GM19372 (cell line): ENCODE results near the gene NXPH4.

Experiments
- ATAC-seq: cut with Tn5 transposase; IDR thresholded peaks from one replicate; pipeline ENCODE4 v1.9.1; 2021; ENCODE audit warnings: mild to moderate bottlenecking, low read depth, moderate library complexity; ENCODE audit not compliant: unreplicated experiment

NXPH4 gene

GRCh38 chr12:57240066-57240921, 23.7 kb downstream of the NXPH4 start:
- no peak for ATAC-seq

DNA sequence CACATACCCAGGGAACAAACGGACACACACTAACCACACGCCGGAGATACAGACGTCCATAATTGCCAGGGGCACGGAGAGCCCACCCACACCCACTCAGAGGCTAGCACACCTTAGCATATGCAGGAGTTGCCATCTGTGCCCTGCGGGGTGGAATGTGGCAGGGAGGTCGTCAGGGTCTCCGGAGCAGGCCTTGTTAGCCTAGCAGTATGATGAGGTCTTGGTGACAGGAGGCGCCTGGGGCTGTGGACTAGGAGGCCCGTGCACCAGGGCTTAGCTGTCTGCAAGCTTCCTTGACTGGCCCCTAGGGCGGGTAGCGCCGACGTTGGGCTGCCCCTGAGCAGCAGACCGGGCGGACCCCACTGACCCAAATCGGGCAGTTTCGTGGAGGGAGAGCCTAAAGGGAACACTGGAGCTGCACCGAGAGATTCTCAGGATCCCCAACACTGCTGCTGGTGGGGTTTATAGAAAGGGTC, 24.4 kb downstream of the NXPH4 start:
- ATAC-seq = no peak

DNA sequence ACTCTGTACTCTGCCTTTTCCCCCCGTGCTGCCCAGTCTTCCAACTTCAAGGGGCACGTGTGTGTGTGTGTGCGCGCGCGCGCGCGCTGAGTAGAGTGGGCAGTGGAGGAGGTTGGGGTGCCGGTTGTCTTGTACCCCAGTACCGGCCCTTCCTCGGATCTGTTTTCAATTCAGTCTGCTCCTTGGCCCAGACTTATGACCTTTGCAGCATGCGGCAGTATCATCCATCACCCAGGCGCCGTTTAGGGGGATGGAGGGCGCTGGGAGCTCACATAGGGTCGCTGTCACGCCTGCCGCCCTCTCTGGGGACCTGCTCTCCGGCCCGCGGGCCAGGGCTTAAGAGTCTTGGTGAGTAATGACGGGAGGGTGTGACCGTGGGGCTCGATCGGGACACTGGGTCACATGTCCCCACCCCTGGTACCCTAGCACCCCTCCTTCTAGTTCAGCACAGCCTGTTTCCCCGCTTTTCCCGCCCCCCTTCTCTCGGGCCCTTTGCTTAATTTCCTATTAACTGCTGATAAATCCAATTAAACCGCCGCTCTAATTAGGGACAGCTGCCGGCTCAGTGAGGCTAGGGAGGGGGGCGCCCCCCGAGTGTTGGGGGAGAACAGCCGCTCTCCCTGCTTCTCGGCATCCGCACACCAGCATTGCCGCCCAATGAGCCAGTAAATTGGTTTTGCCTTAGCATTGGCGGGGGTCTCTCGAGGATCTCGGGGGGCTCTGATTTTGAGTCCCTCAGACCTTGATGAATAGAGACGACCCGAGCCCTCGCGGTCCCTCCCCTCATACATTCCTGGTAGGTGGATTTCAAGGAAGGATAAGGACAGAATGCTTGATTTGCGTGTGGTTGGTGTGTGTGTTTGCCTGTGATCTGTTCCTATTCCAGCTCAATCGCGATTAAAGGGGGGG, 25.1 kb downstream of the NXPH4 start:
- no peak for ATAC-seq

GRCh38 chr12:57242329-57242690, 25.7 kb downstream of the NXPH4 start:
- no peak for ATAC-seq

GRCh38 chr12:57242691-57243454, 26.3 kb downstream of the NXPH4 start:
- peak; percentile 33 for ATAC-seq

- ATAC-seq = no peak
Measured at GRCh38 chr12:57243521-57244311, 27.1 kb downstream of the NXPH4 start.

DNA sequence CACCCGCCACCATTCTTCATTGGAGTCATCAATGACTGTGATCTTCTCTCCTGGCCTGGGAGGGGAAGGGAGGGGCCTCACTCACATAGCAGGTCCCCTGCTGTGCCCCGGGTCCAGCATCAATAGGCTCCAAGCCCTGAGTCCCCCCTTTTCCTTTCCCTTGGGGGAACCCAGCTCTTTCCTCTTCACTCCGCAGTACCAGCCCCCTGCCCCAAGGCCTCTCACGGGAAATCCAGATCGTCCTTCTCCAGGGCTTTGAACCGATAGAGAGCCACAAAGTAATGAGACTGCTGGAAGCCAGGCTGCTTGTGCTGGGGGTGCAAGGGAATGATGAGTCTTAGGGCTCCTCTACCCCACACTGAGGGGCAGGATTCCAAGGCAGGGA, 27.7 kb downstream of the NXPH4 start:
- no peak for ATAC-seq

- no peak for ATAC-seq
Measured at GRCh38 chr12:57247041-57247440, 30.4 kb downstream of the NXPH4 start.

DNA sequence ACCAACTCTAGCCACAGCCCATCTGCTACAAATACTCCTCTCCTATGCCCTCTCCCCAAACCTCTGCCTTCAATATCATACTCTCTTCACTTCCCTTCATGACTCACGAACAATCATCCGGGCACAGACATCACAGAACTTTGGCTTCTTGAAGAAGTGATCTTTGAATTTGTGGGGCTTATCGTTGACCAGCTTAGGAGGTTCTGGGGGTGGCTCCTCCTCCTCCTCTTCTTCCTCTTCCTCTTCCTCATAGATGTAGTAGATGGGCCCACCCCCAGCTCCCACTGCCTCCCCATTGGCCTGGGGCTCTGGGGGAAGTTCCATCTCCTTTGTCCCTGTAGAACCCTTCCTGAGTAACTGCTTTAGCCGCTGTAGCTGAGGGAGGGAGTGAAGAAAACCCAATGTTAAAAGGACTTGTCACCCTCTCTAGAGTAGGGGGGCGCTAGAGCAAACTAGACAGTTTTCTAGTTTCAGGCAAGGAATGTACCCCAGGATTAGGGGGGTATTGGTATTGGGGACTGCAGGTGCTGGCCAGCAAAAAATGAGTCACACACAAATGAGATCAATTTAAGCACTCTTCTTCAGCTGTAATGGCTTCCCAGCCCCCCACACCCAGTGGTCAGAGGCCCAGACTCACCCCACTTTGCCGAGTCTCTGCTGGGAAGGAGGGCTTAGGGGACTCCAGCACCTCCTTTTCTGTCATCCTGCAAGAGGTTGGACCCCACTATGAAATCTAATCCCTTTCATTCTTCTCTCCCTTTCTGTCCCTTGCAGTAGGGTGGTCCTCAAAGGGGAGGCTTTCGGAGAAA, 32.5 kb downstream of the NXPH4 start:
- no peak for ATAC-seq

- ATAC-seq = no peak
Measured at GRCh38 chr12:57250541-57250940, 33.9 kb downstream of the NXPH4 start.

GRCh38 chr12:57250956-57251355, 34.4 kb downstream of the NXPH4 start, which contains the start of gene STAC3:
TSS of gene STAC3 (minus strand) at chr12:57251187. CDS start at chr12:57249636, 1,551 bp downstream.
- ATAC-seq = no peak

GRCh38 chr12:57254506-57255280, 38.1 kb downstream of the NXPH4 start:
- no peak for ATAC-seq

- no peak for ATAC-seq
Measured at GRCh38 chr12:57255916-57256315, 39.3 kb downstream of the NXPH4 start.

- no peak for ATAC-seq
Measured at GRCh38 chr12:57258977-57259970, 42.7 kb downstream of the NXPH4 start.

DNA sequence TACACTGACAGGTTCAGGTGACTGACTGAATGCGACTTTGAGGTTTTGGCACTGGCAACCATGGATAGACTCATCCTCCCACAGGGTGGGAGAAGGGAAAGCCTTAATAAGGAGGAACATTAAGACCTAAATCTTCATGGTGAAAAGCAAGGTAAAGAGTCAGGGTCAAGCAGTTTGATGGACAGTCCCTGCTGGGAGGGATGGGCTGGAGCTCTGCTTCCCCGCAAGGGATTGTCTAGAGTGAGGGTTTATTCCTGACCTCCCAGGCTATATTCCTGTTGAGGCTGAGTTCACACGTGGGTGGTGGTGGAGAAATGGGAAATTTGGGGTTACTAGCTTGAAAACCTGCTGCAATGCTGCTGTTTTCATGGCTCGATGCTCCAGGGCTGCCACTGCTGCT, 43.8 kb downstream of the NXPH4 start:
- ATAC-seq = no peak

DNA sequence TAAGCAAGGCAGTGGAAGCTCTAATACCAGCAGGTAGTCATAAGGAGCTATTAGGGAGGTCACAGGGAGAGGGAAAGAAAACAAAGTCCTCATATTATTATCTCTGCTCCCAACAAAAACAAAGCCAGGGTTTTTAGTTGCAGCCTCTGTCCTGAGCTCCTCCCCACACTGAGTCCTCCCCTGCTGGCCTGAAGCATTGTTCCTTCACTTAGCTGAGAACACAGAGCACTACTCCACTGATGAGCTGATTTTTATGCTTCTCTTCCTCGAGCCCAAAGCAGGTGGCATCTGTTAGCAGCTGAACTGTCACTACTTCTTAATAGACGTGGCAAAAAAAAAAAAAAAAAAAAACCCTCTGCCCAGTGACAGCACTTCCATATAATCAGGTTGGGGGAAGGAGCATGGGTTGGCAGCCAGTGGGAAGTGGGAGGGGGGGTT, 44.9 kb downstream of the NXPH4 start:
- no peak for ATAC-seq
